ENCODE measurements around the gene LGI2.
"Not testable (repeated sequence)": the region's sequence is repeated elsewhere in the genome, so short reads cannot be mapped to it uniquely, and the experiment has no call there.

The LGI2 gene

GRCh38 chr4:25050370-25051078 is 19.8 kb upstream of the LGI2 start:
- FAIRE-seq, result no peak
- no peak for DNase-seq (ENCODE audit: insufficient read length, low spot score)

GRCh38 chr4:25043548-25043947 is 12.8 kb upstream of the LGI2 start:
- DNase-seq (ENCODE audit: insufficient read length, low spot score) (no peak), FAIRE-seq (no peak)

GRCh38 chr4:25033526-25033925 is 2.8 kb upstream of the LGI2 start:
- DNase-seq (ENCODE audit: insufficient read length, low spot score) (no peak), FAIRE-seq (no peak)

- peak; percentile 19 for DNase-seq (ENCODE audit: insufficient read length, low spot score)
- FAIRE-seq, result no peak
Measured at GRCh38 chr4:25032126-25032525, 1.4 kb upstream of the LGI2 start.

GRCh38 chr4:25031077-25031621 is 403 bp upstream of the LGI2 start:
- no peak for FAIRE-seq
- peak; percentile 17 for DNase-seq (ENCODE audit: insufficient read length, low spot score)

- DNase-seq (ENCODE audit: insufficient read length, low spot score), result no peak
- FAIRE-seq, result no peak
Measured at GRCh38 chr4:25029479-25030276, 1.1 kb downstream of the LGI2 start.

GRCh38 chr4:25028851-25029250 is 1.9 kb downstream of the LGI2 start:
- FAIRE-seq (no peak), DNase-seq (ENCODE audit: insufficient read length, low spot score) (no peak)

GRCh38 chr4:25022766-25023165 is 8.0 kb downstream of the LGI2 start:
- no peak for DNase-seq (ENCODE audit: insufficient read length, low spot score)
- FAIRE-seq, result no peak

GRCh38 chr4:25021216-25021615 is 9.5 kb downstream of the LGI2 start:
- DNase-seq (ENCODE audit: insufficient read length, low spot score) (no peak), FAIRE-seq (no peak)

GRCh38 chr4:25020236-25020635 is 10.5 kb downstream of the LGI2 start:
- DNase-seq (ENCODE audit: insufficient read length, low spot score), result no peak
- no peak for FAIRE-seq

- FAIRE-seq (no peak), DNase-seq (ENCODE audit: insufficient read length, low spot score) (no peak)
Measured at GRCh38 chr4:25019501-25019900, 11.2 kb downstream of the LGI2 start.

- FAIRE-seq (no peak), DNase-seq (ENCODE audit: insufficient read length, low spot score) (no peak)
Measured at GRCh38 chr4:25015012-25015411, 15.7 kb downstream of the LGI2 start.

- not testable (repeated sequence) for DNase-seq (ENCODE audit: insufficient read length, low spot score); FAIRE-seq
Measured at GRCh38 chr4:25014662-25014983, 16.1 kb downstream of the LGI2 start.

- DNase-seq (ENCODE audit: insufficient read length, low spot score), result no peak
- FAIRE-seq, result no peak
Measured at GRCh38 chr4:25013756-25014661, 16.7 kb downstream of the LGI2 start.

GRCh38 chr4:25012655-25013054 is 18.1 kb downstream of the LGI2 start:
- FAIRE-seq, result no peak

GRCh38 chr4:25011135-25011866 is 19.4 kb downstream of the LGI2 start:
- DNase-seq (ENCODE audit: insufficient read length, low spot score) (no peak), FAIRE-seq (no peak)

More at GRCh38 chr4:25012655-25013054, 18.1 kb downstream of the LGI2 start:
- no peak for DNase-seq (ENCODE audit: insufficient read length, low spot score)

- no peak for DNase-seq (ENCODE audit: insufficient read length, low spot score)
- no peak for FAIRE-seq
Measured at GRCh38 chr4:25007598-25007997, 23.1 kb downstream of the LGI2 start.

- DNase-seq (ENCODE audit: insufficient read length, low spot score) (no peak), FAIRE-seq (no peak)
Measured at GRCh38 chr4:25002681-25003080, 28.1 kb downstream of the LGI2 start.

- DNase-seq (ENCODE audit: insufficient read length, low spot score) (no peak), FAIRE-seq (no peak)
Measured at GRCh38 chr4:25001509-25001908, 29.2 kb downstream of the LGI2 start.

- no peak for DNase-seq (ENCODE audit: insufficient read length, low spot score)
- no peak for FAIRE-seq
Measured at GRCh38 chr4:25000639-25001038, 30.1 kb downstream of the LGI2 start.

All from HTR-8/SVneo (cell line).